ENCODE data around the gene TPT1.

DNA sequence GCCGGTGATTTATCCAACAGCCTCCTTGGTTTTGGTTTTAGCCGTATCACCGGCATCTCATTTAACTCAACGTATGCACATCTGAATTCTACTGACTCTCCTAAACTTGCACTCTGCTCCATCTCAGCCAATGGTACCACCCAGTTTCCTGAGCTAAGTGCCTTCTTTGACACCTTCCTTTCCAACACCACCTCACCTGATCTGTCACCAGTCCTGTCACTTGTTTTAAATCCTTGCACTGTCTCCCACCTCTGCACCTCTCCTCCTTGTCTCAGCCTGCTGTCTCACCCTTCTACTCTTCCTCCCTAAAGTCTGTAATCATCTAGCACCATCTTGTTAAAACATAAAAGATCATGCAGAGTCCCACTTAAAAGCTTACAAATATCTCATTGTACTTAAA lies 28.1 kb upstream of the TPT1 start:
- TF ChIP-seq, protein P1, sequence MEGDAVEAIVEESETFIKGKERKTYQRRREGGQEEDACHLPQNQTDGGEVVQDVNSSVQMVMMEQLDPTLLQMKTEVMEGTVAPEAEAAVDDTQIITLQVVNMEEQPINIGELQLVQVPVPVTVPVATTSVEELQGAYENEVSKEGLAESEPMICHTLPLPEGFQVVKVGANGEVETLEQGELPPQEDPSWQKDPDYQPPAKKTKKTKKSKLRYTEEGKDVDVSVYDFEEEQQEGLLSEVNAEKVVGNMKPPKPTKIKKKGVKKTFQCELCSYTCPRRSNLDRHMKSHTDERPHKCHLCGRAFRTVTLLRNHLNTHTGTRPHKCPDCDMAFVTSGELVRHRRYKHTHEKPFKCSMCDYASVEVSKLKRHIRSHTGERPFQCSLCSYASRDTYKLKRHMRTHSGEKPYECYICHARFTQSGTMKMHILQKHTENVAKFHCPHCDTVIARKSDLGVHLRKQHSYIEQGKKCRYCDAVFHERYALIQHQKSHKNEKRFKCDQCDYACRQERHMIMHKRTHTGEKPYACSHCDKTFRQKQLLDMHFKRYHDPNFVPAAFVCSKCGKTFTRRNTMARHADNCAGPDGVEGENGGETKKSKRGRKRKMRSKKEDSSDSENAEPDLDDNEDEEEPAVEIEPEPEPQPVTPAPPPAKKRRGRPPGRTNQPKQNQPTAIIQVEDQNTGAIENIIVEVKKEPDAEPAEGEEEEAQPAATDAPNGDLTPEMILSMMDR (IDR thresholded peaks at IDR 0.05 in 8 of 11, conservative IDR thresholded peaks at IDR 0.05 in 3 of 11), result no peak
- TF ChIP-seq POLR2AphosphoS5 (IDR thresholded peaks at IDR 0.05), result no peak

All from spleen (tissue), 7 donors.